ENCODE results near the gene YTHDF1.

Gene YTHDF1

GRCh38 chr20:63210011-63210605, 5.8 kb downstream of the YTHDF1 start:
- DNase-seq = peak in 1 of 56 donors; percentile 36

GRCh38 chr20:63208346-63208909, 7.5 kb downstream of the YTHDF1 start:
- DNase-seq = peak in 5 of 56 donors; percentile 8 to 45 (median 16)

- peak in 23 of 56 donors; percentile 15 to 71 (median 44) for DNase-seq
Measured at GRCh38 chr20:63206878-63207277, 9.1 kb downstream of the YTHDF1 start.

- DNase-seq = no peak
Measured at GRCh38 chr20:63205896-63206295, 10.0 kb downstream of the YTHDF1 start.

GRCh38 chr20:63204362-63204761, 11.6 kb downstream of the YTHDF1 start:
- no peak for DNase-seq

- DNase-seq = no peak
Measured at GRCh38 chr20:63202811-63203526, 13.0 kb downstream of the YTHDF1 start.

GRCh38 chr20:63202021-63202420, 13.9 kb downstream of the YTHDF1 start:
- DNase-seq = no peak

GRCh38 chr20:63198606-63199005, 17.3 kb downstream of the YTHDF1 start:
- DNase-seq = no peak

GRCh38 chr20:63196768-63197470, 19.0 kb downstream of the YTHDF1 start:
- DNase-seq = no peak

GRCh38 chr20:63194797-63195173, 21.1 kb downstream of the YTHDF1 start:
- DNase-seq = no peak

GRCh38 chr20:63194007-63194796, 21.7 kb downstream of the YTHDF1 start:
- no peak for DNase-seq

- no peak for DNase-seq
Measured at GRCh38 chr20:63192721-63193120, 23.2 kb downstream of the YTHDF1 start.

- DNase-seq = no peak
Measured at GRCh38 chr20:63191400-63191799, 24.5 kb downstream of the YTHDF1 start.

- no peak for DNase-seq
Measured at GRCh38 chr20:63190828-63191227, 25.1 kb downstream of the YTHDF1 start.

- no peak for DNase-seq
Measured at GRCh38 chr20:63189846-63190559, 25.9 kb downstream of the YTHDF1 start.

GRCh38 chr20:63189322-63189642, 26.6 kb downstream of the YTHDF1 start:
- DNase-seq = no peak

- no peak for DNase-seq
Measured at GRCh38 chr20:63188641-63189321, 27.1 kb downstream of the YTHDF1 start.

GRCh38 chr20:63188159-63188442, 27.8 kb downstream of the YTHDF1 start:
- DNase-seq = no peak

- DNase-seq = no peak
Measured at GRCh38 chr20:63187338-63188158, 28.4 kb downstream of the YTHDF1 start.

All from amygdala (tissue), 56 donors.